H1 (cell line): ENCODE results near the gene TP73. TPM values are rescaled to one million over a fixed set of nuclear protein-coding genes. Genes with fewer than 3 reads are reported as not detected.

Experiments
- BRCA1 ChIP-seq: IDR thresholded peaks from 2 replicates; pipeline ENCODE4 v1.6.1; 2012; ENCODE audit warnings: low read depth, low read length, improper control_type of control experiment
- CBX5 ChIP-seq: fragments of 300-800, 300-1000 bp; sonication (generic); IDR thresholded peaks from 2 replicates; pipeline ENCODE4 v1.7.1; 2016; ENCODE audit warnings: antibody characterized with exemption, low read length, low read depth
- CBX8 ChIP-seq: fragments of 300-800, 300-1000 bp; sonication (generic); IDR thresholded peaks from 2 replicates; pipeline ENCODE4 v1.7.1; 2016; ENCODE audit warnings: low read depth, low read length, borderline replicate concordance
- CREB1 ChIP-seq: IDR thresholded peaks from 2 replicates; pipeline ENCODE4 v1.6.1; 2012; ENCODE audit warnings: inconsistent platforms
- HDAC2 ChIP-seq, 2 experiments: fragments of 300-600 bp in 1 of 2; sonication (generic) in 1 of 2; IDR thresholded peaks; 2 replicates each; pipeline ENCODE4 v1.6.1; 2011 to 2012; ENCODE audit warnings: low read depth in 2 of 2, low read length in 2 of 2, mild to moderate bottlenecking in 2 of 2, moderate library complexity in 2 of 2, borderline replicate concordance in 1 of 2, inconsistent platforms in 1 of 2
- HDAC6 ChIP-seq: IDR thresholded peaks from one replicate; pipeline ENCODE4 v1.7.1; 2012; ENCODE audit warnings: low read depth, mild to moderate bottlenecking, inconsistent platforms, low read length, moderate library complexity
- KDM5A ChIP-seq: fragments of 200-600 bp; IDR thresholded peaks from 2 replicates; pipeline ENCODE4 v1.7.1; 2012; ENCODE audit warnings: mild to moderate bottlenecking, low read length, inconsistent platforms, mixed read lengths
- POLR2AphosphoS5 ChIP-seq: IDR thresholded peaks from 2 replicates; pipeline ENCODE4 v1.6.1; 2011; ENCODE audit warnings: low read depth, low read length
- RNF2 ChIP-seq: fragments of 200-900, 300-1000 bp; sonication (generic); IDR thresholded peaks from 2 replicates; pipeline ENCODE4 v1.7.1; 2016; ENCODE audit warnings: borderline replicate concordance, low read depth, mild to moderate bottlenecking, antibody characterized with exemption, low read length; ENCODE audit not compliant: poor library complexity, severe bottlenecking; ENCODE audit errors: missing control alignments
- polyA plus RNA-seq, 7 experiments: library from polyadenylated mRNA; depleted of rRNA in 3 of 7; stranded (reverse) in 5 of 7; unstranded in 2 of 7; fragments of >200 nt in 5 of 7; fragments of 200-250 nt in 2 of 7; gene quantifications; 1 replicate in 5 of 7; 2 replicates in 1 of 7; 4 replicates in 1 of 7; pipeline versions ENCODE4 v1.2.1 to v1.2.3, GENCODE V29; 2011 to 2013; ENCODE audit warnings: missing spikeins in 2 of 7, mixed read lengths in 2 of 7
- total RNA-seq: library from RNA; stranded (reverse); fragmentation: NEBNext Ultra II Directional; extraction: Animal tissue kit (Norgen Biotek cat#: 25700); gene quantifications from 2 replicates; pipeline ENCODE4 v1.2.1, GENCODE V29; 2021
- TF ChIP-seq, protein P1 (sequence below): fragments of 300-600 bp; sonication (generic); IDR thresholded peaks from 2 replicates; pipeline ENCODE4 v1.7.1; 2012; ENCODE audit warnings: low read length, moderate library complexity, mild to moderate bottlenecking, inconsistent platforms; ENCODE audit not compliant: insufficient replicate concordance

The TP73 gene
- total and polyA plus RNA-seq, 2 of the 8 experiments (the other 6 are each of a cell fraction or from before 2014, with no cell fraction given) = 2.6 to 3.1 TPM

DNA sequence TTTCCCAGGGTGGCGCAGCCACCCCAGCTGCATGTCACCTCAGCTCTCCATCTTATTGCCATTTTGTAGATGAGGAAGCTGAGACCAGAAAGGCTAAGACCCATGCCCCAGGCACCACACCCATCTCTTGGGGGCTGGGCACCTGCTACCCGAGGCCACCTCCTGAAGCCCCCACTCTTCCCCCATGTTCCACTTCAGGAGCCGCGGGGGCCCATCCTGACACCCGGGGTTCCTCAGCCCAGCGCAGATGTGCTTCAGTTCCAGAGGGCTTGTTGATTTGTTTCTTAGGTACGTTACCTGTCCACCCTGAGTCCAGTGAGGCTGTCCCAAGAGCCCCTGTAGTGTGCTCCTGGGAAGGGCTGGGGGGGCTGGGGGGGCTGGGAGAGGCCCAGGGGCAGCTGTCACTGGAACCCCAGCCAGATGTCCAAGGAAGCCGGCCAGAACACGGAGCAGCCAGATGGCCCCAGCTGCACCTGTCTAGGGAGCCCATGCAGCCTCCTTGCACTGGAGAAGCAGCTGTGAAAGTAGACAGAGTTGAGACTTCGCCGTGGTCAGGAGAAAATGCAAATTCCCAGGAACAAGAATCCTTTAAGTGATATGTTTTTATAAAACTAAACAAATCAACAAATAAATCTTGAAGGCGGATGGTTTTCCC, 82.8 kb downstream of the TP73 start (continued):
- TF ChIP-seq, protein P1, sequence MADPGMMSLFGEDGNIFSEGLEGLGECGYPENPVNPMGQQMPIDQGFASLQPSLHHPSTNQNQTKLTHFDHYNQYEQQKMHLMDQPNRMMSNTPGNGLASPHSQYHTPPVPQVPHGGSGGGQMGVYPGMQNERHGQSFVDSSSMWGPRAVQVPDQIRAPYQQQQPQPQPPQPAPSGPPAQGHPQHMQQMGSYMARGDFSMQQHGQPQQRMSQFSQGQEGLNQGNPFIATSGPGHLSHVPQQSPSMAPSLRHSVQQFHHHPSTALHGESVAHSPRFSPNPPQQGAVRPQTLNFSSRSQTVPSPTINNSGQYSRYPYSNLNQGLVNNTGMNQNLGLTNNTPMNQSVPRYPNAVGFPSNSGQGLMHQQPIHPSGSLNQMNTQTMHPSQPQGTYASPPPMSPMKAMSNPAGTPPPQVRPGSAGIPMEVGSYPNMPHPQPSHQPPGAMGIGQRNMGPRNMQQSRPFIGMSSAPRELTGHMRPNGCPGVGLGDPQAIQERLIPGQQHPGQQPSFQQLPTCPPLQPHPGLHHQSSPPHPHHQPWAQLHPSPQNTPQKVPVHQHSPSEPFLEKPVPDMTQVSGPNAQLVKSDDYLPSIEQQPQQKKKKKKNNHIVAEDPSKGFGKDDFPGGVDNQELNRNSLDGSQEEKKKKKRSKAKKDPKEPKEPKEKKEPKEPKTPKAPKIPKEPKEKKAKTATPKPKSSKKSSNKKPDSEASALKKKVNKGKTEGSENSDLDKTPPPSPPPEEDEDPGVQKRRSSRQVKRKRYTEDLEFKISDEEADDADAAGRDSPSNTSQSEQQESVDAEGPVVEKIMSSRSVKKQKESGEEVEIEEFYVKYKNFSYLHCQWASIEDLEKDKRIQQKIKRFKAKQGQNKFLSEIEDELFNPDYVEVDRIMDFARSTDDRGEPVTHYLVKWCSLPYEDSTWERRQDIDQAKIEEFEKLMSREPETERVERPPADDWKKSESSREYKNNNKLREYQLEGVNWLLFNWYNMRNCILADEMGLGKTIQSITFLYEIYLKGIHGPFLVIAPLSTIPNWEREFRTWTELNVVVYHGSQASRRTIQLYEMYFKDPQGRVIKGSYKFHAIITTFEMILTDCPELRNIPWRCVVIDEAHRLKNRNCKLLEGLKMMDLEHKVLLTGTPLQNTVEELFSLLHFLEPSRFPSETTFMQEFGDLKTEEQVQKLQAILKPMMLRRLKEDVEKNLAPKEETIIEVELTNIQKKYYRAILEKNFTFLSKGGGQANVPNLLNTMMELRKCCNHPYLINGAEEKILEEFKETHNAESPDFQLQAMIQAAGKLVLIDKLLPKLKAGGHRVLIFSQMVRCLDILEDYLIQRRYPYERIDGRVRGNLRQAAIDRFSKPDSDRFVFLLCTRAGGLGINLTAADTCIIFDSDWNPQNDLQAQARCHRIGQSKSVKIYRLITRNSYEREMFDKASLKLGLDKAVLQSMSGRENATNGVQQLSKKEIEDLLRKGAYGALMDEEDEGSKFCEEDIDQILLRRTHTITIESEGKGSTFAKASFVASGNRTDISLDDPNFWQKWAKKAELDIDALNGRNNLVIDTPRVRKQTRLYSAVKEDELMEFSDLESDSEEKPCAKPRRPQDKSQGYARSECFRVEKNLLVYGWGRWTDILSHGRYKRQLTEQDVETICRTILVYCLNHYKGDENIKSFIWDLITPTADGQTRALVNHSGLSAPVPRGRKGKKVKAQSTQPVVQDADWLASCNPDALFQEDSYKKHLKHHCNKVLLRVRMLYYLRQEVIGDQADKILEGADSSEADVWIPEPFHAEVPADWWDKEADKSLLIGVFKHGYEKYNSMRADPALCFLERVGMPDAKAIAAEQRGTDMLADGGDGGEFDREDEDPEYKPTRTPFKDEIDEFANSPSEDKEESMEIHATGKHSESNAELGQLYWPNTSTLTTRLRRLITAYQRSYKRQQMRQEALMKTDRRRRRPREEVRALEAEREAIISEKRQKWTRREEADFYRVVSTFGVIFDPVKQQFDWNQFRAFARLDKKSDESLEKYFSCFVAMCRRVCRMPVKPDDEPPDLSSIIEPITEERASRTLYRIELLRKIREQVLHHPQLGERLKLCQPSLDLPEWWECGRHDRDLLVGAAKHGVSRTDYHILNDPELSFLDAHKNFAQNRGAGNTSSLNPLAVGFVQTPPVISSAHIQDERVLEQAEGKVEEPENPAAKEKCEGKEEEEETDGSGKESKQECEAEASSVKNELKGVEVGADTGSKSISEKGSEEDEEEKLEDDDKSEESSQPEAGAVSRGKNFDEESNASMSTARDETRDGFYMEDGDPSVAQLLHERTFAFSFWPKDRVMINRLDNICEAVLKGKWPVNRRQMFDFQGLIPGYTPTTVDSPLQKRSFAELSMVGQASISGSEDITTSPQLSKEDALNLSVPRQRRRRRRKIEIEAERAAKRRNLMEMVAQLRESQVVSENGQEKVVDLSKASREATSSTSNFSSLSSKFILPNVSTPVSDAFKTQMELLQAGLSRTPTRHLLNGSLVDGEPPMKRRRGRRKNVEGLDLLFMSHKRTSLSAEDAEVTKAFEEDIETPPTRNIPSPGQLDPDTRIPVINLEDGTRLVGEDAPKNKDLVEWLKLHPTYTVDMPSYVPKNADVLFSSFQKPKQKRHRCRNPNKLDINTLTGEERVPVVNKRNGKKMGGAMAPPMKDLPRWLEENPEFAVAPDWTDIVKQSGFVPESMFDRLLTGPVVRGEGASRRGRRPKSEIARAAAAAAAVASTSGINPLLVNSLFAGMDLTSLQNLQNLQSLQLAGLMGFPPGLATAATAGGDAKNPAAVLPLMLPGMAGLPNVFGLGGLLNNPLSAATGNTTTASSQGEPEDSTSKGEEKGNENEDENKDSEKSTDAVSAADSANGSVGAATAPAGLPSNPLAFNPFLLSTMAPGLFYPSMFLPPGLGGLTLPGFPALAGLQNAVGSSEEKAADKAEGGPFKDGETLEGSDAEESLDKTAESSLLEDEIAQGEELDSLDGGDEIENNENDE = no peak
- TF ChIP-seq CREB1 = no peak
- TF ChIP-seq BRCA1 = no peak
- no peak for TF ChIP-seq POLR2AphosphoS5
- TF ChIP-seq RNF2 = no peak
- no peak for TF ChIP-seq HDAC6
- no peak for TF ChIP-seq CBX5
- no peak for TF ChIP-seq CBX8
- TF ChIP-seq KDM5A = no peak
- no peak for TF ChIP-seq HDAC2 (IDR thresholded peaks at IDR 0.05; ENCODE audit: borderline replicate concordance in 1 of 2, low read depth in 2 of 2, low read length in 2 of 2)
